Activated CD4-positive, alpha-beta T cell treated with anti-CD3 and anti-CD28 coated beads, Interleukin-2, Interleukin-4, amounts not matched to agents 100 ng/mL and 50 ng/mL, durations not matched to agents 16 hours and 8 hours (primary cell): ENCODE results near the gene PHYKPL.
"Not testable (repeated sequence)": the region's sequence is repeated elsewhere in the genome, so short reads cannot be mapped to it uniquely, and the experiment has no call there.

ENCODE experiments used
- DNase-seq: peaks from one replicate; pipeline ENCODE4 v3.0.0-alpha.2; 2020; ENCODE audit warnings: low spot score

Gene PHYKPL

GRCh38 chr5:178207917-178208280, 24.7 kb downstream of the PHYKPL start:
- no peak for DNase-seq

DNA sequence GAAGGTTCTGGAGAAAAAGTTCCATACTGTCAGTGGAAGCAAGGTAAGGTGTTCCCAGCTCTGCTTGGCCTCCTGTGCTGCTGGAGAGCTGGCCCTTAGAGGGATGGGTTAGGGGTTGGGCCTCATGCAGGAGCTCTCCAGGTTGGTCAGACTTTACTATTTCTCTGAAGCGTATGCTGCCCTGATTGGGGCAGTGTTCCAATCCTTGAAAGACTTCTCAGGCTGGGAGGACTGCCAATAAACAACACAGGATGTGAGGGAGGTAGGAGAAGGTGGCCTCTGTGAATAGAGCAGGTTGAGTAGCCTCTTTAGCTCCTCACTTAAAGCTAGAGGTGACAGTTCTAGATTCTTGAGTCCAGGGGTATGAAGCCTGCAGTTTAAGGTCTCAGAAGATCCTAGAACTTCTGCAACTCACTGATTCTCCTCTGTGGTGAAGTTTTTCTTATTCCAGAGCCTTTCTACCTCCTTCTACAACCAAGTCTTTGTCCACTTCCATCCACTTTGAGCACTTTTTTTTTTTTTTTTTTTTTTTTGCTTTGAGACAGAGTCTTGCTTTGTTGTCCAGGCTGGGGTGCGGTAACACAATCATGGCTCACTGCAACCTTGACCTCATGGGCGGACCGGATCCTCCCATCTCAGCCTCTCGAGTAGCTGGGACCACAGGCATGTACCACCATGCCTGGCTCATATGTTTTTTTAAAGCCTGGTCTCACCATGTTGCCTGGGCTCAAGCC, 25.3 kb downstream of the PHYKPL start:
- no peak for DNase-seq

GRCh38 chr5:178206166-178207101, 26.2 kb downstream of the PHYKPL start:
- DNase-seq = no peak

DNA sequence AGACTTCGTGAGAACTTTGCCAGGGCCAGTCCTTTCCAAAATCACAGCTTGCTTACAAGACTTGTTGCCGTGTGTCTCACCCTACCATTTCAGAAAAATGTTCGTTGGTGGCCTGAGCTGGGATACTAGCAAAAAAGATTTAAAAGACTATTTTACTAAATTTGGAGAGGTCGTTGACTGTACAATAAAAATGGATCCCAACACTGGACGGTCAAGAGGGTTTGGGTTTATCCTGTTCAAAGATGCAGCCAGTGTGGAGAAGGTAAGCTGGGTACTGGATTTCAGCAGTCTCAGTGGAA, 26.9 kb downstream of the PHYKPL start:
- DNase-seq = no peak

- DNase-seq = peak; percentile 85
These were observed 27.5 kb downstream of the PHYKPL start for GRCh38 chr5:178204935-178205748.

- DNase-seq = peak; percentile 96
These were observed 28.2 kb downstream of the PHYKPL start, which contains the start of gene HNRNPAB for GRCh38 chr5:178204182-178204934. Gene HNRNPAB, plus strand, starts transcription at chr5:178204533. Its CDS starts 305 bp downstream, at chr5:178204838.

GRCh38 chr5:178203670-178204181, 28.9 kb downstream of the PHYKPL start:
- DNase-seq = no peak

- no peak for DNase-seq
These were observed 30.1 kb downstream of the PHYKPL start for GRCh38 chr5:178202541-178202940.

- no peak for DNase-seq
These were observed 30.7 kb downstream of the PHYKPL start for GRCh38 chr5:178201927-178202235.

- DNase-seq = no peak
These were observed 31.2 kb downstream of the PHYKPL start for GRCh38 chr5:178201221-178201926.

DNA sequence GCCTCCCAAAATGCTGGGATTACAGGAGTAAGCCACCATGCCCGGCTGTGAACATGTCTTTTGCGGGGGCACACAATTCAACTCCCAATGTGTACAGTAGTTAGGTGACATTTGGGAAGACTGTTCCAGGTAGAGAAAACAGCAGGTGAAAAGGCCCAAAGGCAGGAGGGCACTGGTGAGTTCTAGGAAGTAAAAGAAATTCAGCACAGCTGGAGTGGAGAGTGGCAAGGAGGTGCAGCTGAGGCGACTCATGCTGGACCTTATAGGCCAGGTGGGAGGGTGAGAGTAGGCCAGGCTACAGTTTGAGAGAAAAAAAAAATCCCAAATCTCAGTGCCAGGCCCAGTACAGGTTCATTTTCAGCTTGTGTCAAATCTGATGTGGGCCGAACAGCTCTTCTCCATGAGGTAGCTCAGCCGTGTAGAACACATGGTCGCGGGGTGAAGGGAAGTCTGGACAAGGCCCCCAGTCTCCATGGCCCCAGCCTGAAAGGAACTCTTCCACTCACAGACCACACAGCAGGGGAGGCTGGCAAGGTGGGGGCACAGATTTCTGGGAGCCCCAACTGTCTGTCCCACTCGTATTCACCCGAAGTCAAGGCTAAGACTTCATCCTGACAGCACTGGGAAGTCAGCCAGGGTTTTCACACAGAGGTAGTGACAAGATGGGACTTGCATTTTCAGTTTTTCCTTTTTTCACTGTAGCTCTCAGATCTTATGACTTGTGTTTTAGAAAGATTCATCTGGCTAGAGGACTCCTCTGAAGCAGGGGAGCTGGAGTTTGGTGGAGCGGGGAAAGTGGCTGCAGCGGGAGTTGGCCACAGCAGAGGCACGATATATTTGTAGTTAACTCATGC, 32.8 kb downstream of the PHYKPL start:
- DNase-seq = no peak

DNA sequence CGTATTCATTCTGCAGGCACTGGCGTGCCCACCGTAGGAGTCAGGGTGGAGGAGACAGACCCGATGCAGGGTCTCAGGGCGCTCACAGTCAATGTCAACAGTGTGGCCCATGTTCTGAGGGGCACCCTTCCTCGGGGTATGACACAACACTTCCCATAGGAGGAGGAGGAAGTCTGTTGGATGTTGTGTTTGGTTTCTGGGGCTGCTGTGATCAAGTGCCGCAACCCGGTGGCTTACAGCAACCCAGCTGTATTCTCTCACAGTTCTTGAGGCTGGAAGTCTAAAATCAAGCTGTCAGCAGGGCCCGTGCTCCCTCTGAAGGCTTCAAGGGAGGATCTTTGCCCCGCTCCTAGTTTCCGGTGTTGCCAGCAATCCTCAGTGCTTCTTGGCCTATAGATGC, 33.9 kb downstream of the PHYKPL start:
- DNase-seq = no peak

DNA sequence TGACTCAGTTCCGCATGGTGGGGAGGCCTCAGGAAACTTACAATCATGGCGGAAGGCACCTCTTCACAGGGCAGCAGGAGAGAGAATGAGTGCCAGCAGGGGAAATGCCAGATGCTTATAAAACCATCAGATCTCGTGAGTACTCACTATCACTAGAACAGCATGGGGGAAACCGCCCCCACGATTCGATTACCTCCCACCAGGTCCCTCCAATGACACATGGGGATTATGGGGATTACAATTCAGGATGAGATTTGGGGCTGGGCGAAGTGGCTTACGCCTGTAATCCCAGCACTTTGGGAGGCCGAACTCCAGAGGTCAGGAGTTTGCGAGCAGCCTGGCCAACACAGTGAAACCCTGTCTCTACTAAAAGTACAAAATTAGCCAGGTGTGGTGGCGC, 34.5 kb downstream of the PHYKPL start:
- DNase-seq = not testable (repeated sequence)

GRCh38 chr5:178196986-178197385, 35.6 kb downstream of the PHYKPL start:
- DNase-seq = no peak

DNA sequence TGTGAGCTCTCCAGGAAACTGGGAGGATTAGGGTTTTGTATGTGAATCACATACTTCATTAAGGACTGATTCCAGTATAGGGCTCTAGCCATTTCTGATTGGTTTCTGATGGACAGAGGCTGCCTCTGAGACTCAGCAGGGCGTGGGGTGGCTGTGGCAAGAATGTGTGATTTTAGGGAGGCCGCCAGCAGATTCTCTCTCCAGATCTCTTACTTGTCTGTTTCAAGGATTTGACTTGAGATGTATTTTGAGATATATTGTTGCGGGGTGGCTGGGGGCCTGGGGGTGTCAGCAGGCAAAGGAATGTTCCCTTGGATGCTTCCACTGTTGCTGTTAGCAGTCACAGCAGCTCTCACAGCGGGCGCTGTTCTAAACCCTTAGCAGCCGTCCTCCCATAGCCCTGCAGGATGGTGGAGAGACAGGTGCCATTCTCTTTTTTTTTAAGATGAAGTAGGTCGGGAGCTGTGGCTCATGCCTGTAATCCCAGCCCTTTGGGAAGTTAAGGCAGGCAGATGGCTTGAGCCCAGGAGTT, 36.3 kb downstream of the PHYKPL start:
- DNase-seq = no peak

- no peak for DNase-seq
These were observed 38.6 kb downstream of the PHYKPL start for GRCh38 chr5:178194026-178194425.

DNA sequence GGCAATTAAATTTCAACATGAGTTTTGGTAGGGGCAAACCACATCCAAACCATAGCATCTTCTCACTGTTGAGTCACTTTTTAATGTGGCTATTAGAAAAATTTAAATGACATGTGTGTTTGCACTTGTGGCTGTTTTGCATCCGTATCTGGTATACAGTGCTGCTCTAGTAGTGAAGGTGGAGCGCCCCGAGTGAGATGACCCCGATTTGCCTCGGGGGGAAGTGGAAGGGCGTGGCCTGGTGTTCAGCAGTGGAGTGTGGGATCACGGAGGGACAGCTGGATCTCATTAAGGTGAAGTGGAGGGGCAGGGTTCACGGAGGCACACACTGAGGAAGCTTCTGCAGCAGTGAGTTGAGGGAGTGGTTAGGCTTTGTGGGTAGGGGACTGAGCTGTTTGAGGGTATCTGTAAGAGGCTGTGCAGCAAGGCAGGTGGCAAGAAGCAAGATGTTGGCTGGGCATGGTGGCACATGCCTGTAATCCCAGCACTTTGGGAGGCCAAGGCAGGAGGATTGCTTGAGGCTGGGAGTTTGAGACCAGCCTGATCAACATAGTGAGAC, 39.3 kb downstream of the PHYKPL start:
- DNase-seq = no peak

DNA sequence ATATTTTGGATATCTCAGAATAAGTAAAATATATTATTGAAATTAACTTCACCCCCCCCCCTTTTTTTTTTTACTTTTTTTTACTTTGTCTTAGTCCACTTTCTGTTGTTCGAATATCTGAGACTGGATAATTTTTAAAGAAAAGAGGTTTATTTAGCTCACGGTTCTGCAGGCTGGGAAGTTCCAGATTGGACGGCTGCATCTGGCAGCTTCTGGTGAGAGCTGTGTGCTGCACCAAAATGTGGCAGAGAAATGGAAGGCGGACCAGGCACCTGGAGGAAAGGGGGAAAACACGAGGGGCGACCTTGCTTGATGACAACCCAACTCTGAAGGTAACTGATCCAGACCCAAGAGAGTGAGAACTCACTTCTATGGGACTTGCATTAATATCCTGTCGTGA, 39.8 kb downstream of the PHYKPL start:
- no peak for DNase-seq

DNA sequence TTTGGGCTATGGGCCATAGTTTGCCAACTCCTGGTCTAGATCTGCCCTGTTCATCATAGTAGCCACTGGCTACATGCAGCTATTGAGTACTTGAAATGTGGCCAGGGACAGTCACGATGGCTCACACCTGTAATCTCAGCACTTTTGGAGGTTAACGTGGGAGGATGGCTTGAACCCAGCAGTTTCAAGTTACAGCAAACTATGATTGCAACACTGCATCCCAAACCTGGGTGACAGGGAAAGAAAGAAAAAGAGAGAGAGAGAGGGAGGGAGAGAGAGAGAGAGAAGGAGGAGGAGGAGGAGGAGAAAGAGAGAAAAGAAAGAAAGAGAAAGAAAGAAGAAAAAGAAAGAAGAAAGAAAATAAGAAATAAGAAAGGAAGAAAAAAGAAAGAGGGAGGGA, 40.4 kb downstream of the PHYKPL start:
- DNase-seq = no peak

GRCh38 chr5:178191661-178192060, 40.9 kb downstream of the PHYKPL start:
- DNase-seq = no peak
